ENCODE results near the gene FOXL2.

The FOXL2 gene

DNA sequence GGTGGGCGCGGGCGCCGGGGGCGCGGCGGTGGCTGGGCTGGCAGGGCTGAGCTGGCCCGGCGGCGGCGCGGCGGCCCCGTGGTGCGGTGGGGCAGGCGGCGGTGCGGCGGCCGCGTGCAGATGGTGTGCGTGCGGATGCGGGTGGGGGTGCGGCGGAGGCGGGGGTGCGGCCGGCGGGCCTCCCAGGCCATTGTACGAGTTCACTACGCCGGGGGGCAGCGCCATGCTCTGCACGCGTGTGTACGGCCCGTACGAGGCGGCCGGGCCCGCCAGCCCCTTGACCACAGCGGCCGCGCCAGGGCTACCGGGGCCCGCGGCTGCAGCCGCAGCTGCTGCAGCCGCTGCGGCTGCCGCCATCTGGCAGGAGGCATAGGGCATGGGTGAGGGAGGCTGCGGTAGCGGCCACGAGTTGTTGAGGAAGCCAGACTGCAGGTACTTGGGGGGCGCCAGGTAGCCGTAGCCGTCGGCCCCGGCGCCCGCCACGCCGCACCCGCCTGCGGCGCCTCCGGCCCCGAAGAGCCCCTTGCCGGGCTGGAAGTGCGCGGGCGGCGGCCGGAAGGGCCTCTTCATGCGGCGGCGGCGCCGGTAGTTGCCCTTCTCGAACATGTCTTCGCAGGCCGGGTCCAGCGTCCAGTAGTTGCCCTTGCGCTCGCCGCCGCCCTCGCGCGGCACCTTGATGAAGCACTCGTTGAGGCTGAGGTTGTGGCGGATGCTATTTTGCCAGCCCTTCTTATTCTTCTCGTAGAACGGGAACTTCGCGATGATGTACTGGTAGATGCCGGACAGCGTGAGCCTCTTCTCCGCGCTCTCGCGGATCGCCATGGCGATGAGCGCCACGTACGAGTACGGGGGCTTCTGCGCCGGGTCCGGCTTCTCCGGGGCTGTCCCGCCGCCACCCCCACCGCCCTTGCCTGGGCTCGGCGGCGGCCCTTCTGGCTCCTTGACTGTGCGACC lies 951 bp downstream of the FOXL2 start:
- peak; percentile 43 to 68 (median 54) for DNase-seq

DNA sequence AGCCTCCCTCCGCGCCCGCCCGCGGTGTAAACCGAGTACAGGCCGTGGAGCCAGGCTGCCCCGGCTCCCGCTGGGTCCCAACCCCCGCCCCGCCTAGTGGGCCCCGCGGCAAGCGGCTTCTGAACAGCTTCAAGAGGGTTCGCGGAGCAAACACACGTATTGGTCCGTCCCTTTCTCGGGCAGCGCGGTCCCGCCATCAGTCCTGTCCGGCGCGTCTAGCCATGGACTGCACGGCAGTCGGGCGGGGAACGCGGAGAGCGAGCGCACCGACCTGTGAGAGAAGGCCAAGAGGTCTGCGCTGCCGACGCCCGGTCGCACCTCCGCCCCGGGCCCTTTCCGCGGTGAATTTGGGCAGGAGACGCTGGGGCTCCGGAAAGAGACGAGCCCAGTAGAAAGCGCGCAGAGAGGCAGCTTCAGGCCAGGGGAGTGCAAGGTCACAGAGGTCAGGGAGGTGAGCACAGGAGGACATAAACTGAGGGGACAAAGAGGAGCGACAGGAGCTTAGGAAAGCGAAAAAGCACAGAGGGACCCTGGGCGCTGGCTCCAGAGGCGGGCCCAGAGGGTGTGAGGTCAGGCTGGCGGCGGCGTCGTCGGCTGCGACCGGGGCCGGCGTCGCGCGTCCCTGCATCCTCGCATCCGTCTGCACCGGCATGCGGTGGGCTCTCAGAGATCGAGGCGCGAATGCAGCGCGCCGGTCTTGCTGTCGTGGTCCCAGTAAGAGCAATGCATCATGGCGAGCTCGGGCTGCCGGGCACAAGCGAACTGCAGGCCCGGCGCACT lies 1.8 kb downstream of the FOXL2 start:
- peak in 2 of 4 experiments; percentile 39 to 47 for DNase-seq

DNA sequence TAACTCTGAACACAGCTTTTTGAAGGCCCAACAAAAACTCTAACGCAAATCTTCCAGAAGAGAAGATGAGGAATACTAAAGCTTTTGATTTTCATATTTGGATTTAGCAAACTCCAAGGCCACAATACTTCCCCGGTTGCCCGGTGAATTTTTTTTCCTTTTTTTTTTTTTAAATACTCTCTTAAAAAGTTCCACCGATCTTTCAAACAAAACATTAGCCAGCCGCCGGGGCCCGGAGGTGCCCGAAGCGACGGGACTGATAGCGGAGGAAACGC lies 2.3 kb downstream of the FOXL2 start:
- DNase-seq, result no peak

DNA sequence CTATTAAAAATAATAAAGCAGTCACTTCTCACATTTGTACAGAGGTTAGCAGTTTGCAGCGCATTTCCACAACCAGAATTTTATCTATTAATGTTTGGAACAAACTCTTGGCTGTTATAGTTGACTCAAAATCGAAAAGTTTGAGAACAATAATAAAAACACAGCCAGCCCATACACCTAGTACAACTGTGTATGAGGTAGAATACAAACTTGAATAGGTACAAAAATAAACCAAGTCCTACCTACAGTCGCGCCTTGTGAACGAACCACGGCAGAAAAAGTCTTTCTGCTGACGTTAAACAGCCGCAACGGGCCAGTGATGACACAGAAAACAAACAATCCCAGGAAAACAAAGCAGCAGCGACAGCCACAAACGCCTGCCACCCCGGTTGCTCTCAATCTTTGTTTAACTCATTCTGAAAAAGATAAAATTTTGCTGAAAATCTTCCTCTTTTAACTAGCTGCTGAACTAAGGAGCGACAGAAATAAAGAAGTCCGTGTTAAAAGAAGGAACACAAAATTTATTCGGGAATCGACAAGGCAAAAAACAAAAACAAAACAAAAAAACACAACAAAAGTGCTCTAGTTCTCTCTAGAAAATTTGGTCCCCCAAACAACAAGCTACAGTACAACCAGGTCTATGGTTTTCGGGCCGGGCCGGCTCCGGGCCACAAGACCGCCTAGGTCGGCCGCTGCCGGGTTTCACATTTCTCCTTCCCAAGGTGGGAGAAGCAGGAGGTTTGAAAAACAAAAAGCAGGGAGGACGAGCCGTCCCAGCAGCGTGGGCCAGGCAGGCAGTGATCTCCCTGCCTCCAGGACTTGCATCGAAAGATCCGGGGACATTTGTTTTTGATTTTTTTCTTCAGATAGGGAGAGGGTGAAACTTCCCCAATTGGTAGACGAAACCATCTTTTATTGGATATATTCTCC lies 2.9 kb downstream of the FOXL2 start:
- DNase-seq, result peak in 3 of 4 experiments; percentile 24 to 54 (median 27)

DNA sequence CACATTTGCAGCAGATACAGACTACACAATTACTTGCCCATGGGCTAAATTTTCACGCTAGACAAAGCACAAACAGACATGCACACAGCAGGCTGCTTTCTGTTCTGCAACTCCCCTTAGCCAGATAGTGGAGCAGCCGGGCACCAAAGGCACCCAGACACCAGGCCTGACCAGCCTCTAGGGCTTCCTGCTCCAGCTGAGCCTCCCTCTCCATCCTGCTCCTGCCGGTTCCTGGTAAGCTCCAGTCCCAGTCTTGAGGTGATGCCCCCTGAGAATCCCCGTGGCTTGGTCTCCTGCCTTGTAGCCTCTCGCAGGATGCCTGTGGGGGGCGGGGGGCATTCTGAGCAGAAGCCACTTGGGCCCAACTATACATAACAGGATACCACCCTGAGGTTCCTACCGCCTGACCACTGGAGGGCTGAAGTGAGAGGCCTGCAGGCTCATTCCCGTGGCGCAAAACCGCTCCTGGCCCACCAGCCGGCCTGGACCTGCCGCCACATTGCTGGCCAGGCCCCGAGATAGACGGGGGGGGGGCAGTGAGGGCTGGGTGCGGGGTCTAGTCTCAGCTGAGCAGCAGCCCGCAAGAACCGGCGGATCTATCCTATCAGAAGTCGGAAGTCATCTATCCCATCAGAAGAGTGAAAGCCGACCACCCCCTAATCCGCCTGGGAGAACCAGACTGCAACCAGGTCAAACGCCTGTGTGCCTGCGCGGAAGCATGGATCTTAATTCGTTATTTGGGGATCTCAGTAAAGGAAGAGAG lies 3.9 kb downstream of the FOXL2 start:
- DNase-seq, result no peak

DNA sequence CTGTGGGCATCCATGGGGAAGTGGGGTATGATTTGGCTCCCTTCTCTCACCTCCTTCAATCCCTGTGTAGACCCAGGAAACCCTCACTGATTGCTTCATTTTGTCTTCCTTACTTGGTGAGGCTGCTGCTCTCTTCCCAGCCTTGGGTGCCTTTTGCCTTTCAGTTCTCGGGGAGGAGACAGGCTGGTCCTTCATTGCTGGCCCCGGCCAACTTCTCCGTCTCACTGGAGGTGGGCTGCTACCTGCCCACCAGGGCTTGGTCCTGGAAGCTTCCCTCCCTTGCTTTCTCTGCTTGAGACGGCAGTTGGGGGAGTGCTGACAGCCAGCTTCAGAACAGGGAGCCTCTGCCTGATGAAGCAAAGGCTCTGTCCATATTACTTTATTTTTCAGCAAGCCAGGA lies 4.7 kb downstream of the FOXL2 start:
- no peak for DNase-seq

DNA sequence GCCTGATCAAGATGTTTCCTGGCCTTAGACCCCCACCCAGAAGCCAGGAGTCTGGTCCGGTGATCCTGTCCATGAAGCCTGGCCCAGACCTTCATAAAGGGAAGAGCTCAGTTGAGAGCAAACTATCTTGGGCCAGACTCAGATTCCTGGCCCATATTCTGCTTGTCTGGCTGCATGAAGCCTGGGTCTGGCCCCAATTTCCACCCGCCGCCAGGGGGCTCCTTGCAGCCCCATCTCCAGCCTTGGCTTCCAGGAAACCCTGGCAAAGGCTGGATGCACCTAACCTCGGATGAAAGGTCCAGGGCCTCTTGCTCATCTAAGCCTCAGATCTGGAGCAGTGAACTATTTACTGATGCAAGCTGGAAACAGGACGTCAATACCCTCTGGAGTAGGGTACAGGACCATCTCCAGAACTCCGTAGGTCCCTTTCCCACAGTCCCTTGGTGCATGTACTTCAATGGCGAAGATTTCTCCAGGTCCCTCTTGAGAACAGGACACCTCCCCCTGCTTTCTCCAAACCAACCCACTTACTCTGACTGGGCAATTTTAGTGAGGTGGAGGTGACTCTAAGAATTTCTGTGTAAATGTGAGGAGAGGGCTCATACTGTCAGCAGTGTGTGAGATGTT lies 5.6 kb downstream of the FOXL2 start:
- peak; percentile 58 to 73 (median 62) for DNase-seq

DNA sequence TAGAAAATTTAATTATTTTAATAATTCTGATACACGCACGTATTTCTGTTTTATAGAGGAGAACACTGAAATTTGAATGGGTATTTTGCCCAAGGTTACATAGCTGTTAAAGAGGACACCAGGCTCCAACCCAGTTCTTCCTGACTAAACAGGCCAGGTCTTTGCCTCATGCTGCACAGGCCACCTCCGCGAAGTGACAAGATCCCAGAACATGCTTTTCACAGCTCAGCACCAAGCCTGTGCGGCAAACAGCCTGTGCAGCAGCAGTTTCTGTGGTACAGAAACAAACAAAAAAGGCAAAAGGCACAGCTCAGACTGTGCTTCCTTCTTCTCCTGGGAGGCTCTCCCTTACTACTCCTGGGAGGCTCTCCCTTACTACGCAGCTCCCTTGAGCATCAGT lies 6.5 kb downstream of the FOXL2 start:
- no peak for DNase-seq

DNA sequence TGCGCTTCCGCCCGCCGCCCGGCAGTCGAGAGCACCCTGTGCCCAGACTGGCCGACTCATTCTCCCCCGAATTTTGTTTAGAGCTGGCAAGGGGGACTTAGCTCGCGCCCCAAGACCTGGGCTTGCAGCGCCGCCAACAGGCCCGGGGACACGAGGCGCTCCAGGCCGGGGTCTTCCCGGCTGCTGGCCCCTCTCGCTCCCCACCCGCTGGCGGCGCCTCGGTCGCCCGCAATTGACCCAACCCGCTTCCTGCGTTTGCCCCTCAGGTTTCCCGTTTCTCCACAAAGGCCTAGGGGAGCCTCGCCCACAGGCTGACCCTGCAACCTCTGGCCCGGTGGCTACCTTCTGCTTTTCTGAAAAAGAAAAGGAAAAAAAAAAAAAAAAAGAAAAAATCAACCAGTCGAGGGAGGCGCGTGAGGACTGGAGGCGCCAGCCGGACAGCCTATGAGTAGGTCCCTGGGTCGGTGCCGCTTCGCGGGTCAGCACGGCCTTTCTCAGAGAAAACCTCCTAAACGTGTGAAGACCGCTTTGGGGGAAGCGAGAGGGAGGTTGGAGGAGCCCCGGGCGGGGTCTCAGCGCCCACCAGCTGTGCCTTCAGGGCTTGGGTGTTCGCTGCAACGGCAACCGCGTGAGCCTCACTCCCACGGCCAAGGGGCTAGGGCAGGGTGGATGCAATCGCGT lies 7.2 kb downstream of the FOXL2 start:
- peak; percentile 25 to 43 (median 31) for DNase-seq

DNA sequence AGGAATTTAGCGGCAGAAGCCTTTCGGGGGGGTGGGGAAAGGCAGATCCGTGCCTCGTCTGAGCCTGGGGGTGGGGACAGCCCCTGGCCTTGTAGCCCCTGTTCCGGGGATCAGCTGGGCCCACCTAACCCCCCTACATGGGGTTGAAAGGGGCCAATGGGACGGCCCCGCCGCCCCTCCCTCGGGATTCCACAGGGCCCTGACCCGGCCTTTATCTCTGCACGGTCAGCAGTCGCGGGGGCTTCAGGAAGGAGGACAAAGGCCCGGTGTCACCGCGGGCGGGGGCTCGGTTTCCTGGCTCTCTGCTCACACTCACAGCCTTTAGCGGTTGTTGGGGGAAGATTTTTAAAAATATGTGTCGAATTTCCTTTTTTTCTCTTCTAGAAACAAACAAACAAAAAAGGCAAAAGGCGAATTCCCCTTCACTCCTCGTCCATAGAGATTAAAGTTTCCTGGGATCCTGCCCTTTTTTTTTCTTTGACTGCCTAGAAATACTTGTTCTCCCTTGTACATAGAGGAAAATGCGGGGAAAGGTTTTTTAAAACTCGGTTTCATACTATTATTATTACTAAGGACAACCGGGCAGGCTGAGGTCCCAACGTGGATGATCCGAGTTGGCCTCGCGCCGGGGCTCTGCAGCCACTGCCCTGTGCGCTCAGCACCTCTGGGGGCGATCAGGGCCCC lies 7.9 kb downstream of the FOXL2 start:
- peak in 1 of 4 experiments; percentile 18 for DNase-seq

DNA sequence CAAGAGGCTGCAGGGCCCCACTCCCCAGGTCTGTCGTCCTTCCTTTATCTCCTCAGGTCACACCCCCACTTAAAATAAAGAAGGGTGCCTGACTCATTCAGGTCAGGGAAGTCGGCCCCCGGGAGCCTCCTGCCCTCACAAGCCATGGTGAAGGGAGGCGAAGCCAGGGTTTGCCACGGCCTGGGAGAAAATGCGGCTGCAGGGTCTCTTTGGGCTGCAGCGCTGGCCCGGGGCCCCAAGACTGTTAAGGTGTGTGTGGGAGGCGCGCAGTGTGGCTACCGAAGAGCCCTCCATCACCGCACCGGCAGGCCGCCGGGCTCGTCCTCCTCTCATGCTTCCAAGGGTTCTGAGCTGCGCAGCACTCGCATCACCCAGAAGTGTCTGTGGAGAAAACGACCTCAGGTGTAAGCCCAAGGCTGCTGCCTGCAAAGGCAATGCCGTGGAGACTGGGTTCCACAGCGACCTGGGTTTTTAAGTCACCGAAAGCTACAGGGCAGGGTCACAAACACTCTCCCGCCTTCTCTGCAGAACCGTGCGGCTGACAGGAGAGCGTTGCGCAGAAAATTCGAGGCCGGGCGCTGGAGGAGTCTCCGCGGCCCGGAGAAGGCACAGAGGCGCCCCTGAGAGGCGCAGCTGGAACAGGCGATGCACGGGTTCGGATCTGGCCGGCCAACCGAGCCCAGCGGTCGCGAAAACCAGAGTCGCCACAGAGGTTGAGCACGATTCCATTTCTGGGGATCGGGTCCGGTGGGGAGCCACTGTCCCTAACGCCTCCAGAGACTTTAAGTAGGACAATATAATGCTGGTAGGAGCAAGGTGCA lies 8.7 kb downstream of the FOXL2 start:
- DNase-seq, result peak in 1 of 4 experiments; percentile 20

DNA sequence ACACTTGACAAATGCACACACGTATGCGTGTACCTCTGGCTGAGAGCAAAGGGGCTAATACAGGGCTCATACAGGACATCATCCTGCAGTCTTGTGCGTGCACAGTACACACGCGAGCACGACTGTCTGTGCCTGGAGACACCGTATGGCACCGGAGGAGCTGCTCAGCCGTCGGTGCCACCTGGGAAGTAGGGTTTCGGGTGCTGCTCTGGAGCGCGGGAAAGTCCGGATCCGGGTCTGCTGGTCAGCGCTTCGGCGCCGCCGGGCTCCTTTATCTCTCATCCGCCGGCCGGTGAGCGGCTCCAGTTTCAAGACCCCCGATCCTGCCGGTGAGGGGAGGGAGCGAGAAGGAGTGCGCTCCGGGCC lies 9.3 kb downstream of the FOXL2 start:
- no peak for DNase-seq

DNA sequence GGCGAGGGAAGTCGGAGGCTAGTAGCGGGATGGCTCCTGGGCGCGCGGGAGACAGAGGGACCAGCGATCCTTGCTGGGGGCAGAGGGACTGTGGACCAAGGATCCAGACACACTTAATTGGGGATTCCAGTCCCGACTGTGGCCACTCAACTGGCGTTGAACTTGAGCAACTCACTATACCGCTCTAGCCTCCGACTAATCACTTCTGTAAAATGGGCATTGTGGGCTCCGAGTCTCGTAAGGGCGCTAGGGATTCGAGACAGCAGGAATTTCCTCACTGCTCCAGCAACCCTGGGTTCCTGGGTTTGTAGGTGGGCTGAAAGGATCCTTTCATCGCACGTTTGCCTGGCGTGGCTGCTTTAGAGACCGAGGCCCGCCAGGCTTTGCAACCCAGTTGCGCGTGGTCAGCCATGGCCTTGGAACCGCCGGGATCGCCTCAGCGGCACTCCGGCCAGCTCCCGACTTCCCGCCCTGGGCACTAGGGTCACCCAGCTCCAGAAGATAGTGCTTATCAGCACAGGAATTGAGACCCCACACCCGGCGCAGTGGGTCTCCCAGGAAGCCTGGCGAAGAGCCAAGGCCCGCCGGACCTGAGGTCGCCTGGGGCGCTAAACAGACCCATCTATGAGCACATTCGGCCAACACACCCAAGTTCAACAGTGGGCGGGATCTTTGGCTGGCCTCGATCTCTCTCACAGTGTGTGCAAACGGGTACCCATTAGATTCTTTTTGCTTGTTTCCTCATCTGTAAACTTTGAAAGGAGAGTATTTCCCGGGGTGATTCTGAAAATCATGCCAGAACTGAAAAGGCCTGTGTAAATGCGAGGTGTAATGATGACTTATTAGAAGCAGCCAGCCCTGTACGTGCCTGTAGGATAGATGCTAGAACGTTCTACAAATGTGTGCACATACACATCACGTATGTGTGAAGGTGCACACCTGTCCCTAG lies 9.9 kb downstream of the FOXL2 start:
- peak in 2 of 4 experiments; percentile 22 to 34 for DNase-seq

DNA sequence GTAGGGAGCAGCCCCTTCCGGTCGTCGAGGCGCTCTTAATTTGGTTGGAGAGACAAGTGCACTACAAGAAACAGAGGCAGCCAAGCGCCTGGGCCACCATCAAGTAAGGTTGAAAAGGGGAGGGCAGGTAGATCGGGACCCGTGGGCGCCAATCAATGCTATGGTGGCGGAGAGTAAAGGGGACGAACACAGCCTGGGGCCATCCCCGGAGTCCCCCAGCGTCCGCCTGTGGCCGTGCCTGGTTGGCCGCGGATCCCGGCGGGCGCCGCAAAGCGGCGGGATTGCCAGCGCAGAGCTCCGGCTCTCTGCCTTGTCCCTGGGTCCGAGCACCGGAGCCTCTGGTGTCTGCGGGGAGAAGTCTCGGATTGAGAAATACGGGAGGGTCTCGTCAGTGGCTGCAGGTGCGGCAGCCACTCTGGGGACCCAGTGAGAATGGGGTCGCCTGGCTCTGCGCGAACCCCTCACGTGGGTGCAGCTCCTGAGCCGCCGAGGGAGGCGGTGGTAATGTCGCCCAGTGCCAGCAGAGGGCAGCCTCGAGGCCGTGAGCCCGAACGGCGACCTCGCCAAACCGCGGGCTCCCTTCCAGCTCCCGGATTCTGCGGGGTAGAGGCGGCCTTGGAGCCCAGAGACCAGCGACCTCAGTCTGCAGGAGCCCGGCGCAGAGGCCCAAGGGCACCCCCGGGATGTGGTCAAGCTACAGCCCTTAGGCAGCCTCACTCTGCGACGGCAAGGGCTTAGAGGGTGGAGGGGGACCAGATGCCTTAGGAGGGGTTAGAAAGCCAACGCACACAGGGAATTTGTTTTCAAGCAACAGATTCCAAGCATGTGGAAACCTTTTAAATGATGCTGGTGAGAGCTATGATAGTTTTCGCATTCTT lies 10.8 kb downstream of the FOXL2 start:
- peak; percentile 68 to 84 (median 80) for DNase-seq

DNA sequence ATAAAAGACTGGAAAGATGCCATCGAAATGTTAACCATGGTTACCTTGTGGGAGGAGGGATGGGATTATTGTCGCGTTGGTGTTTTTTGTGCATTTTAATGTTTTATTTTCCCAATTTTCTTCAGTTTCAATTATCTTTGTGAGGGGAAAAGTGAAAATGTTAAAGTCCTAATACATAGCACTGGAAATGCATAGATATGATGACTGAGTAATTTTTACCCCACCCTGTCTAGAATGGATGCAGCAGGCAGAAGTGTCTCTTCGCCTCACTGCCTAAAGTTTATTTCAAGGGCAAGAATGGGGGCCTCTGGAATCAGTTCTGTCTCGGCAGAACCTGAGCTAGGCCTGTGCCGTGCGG lies 11.5 kb downstream of the FOXL2 start:
- no peak for DNase-seq

DNA sequence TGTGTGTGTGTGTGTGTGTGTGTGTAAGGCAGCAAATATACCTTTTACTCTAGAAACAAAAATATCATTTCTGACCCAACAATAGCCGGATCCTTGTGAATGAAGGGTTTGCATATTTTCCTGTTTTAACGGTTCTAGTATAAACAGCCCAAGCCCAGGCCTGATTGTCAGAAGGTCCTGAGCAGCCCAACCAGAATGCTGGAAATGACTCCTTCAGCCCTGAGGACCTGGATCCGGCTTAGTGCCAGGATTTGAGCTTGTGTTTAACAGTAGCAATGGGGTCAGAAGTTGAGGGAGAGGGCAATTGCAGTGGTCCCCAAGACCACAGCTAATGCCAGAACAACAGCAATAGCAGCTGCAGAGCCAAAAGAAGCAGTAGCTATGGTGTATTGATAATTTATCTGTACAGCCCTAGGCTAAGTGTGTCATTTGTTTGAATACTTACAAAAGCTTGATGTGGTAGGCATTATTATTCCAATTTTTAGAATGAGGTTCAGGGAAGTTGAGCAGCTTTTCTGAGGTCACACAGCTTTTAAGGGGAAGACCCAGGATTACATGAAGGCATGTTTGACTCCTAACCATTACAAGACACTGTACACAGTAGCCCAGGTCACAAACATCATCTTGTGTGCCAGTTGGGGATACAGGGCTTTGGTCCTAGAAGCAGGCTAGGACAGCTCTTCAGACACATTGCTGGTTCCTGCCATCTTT lies 12.8 kb downstream of the FOXL2 start:
- DNase-seq, result no peak
